Lung (tissue), 12 donors: ENCODE data around the gene ITPA. TPM values are rescaled to one million over a fixed set of nuclear protein-coding genes. Genes with fewer than 3 reads are reported as not detected.

Source experiments
- ATAC-seq: fragments of 200-7000 bp; cut with Tn5 transposase; one replicate; pipeline ENCODE4 v1.9.1; 2020; ENCODE audit warnings: moderate number of reproducible peaks; ENCODE audit not compliant: insufficient read depth, low FRiP score
- DNase-seq, 3 donors: peaks; one replicate each; pipeline ENCODE4 v3.0.0-alpha.2; 2013 to 2017
- H3K27ac ChIP-seq, 2 donors: one replicate each; pipeline ENCODE4 v1.5.1; 2013; ENCODE audit warnings: mild to moderate bottlenecking in 2 of 2, moderate library complexity in 2 of 2, control low read depth in 1 of 2, inconsistent platforms in 1 of 2, low read depth in 1 of 2, low read length in 1 of 2
- H3K27me3 ChIP-seq, 3 donors: one replicate each; pipeline ENCODE4 v1.5.1; 2013; ENCODE audit warnings: low read length in 2 of 3; ENCODE audit not compliant: control insufficient read depth in 3 of 3, insufficient read depth in 3 of 3
- H3K36me3 ChIP-seq, 4 donors: one replicate each; pipeline ENCODE4 v1.5.1; 2013; ENCODE audit warnings: low read length in 4 of 4, mild to moderate bottlenecking in 1 of 4, moderate library complexity in 1 of 4; ENCODE audit not compliant: control insufficient read depth in 4 of 4, insufficient read depth in 4 of 4
- H3K4me1 ChIP-seq, 5 donors: one replicate each; pipeline ENCODE4 v1.5.1; 2013; ENCODE audit warnings: low read length in 5 of 5, mild to moderate bottlenecking in 2 of 5, moderate library complexity in 1 of 5; ENCODE audit not compliant: control insufficient read depth in 5 of 5, insufficient read depth in 5 of 5
- H3K4me3 ChIP-seq: one replicate; pipeline ENCODE4 v1.5.1; 2013; ENCODE audit warnings: mild to moderate bottlenecking, control low read depth, moderate library complexity
- H3K9ac ChIP-seq, 2 donors: one replicate each; pipeline ENCODE4 v1.5.1; 2013; ENCODE audit warnings: low read length in 2 of 2, control low read depth in 1 of 2; ENCODE audit not compliant: insufficient read depth in 1 of 2
- H3K9me3 ChIP-seq, 4 donors: one replicate each; pipeline ENCODE4 v1.5.1; 2013; ENCODE audit warnings: low read length in 3 of 4, mild to moderate bottlenecking in 1 of 4, moderate library complexity in 1 of 4; ENCODE audit not compliant: control insufficient read depth in 4 of 4, insufficient read depth in 3 of 4
- CTCF ChIP-seq: IDR thresholded peaks from 2 replicates; pipeline ENCODE4 v1.5.1; 2012; ENCODE audit warnings: mild to moderate bottlenecking; ENCODE audit errors: control extremely low read depth, extremely low read depth
- WGBS, 2 donors: extraction: QIAGEN DNeasy Blood & Tissue Kit; methylation state at CpG; one replicate each; pipeline ENCODE4 v1.1.7; 2013; 5-methylcytosine and 5-hydroxymethylcytosine counted together
- polyA plus RNA-seq, 2 donors: library from polyadenylated mRNA; stranded (reverse); fragments of 200-250 nt; gene quantifications; one replicate each; pipeline ENCODE4 v1.2.1, GENCODE V29; 2013
- total RNA-seq, 2 donors: library from RNA; depleted of rRNA in 1 of 2; stranded (reverse); fragments of >200 nt in 1 of 2; gene quantifications; one replicate each; pipeline ENCODE4 v1.2.1, GENCODE V29; 2014 to 2021
- donor health status: control.
- donor health status: control.
- donor health status: Bipolar disorder and iron deficiency.
- donor health status: healthy.
- donor health status: DM: yes; HTN: yes; CAD: no.

Gene ITPA
- total and polyA plus RNA-seq, 4 donors: 32.7 to 95.8 (median 66.1) TPM

GRCh38 chr20:3226093-3226492 is 16.8 kb downstream of the ITPA start:
- Histone ChIP-seq H3K4me3 (no peak overlapping the region), H3K4me1 (peaks cover 0 to 3% (median 0%) of the 10 kb centered on the region in 5 donors), H3K9me3 (no peaks in the 10 kb centered on the region), H3K27ac (no peak overlapping the region), H3K9ac (no peak overlapping the region), H3K36me3 (peaks cover 0 to 37% (median 8%) of the 10 kb centered on the region in 4 donors), H3K27me3 (no peaks in the 10 kb centered on the region)
- WGBS, 2 donors: 93 to 94% methylated on average over 10 of the region's 10 CpGs
- DNase-seq: no peak
- ATAC-seq: no peak
- TF ChIP-seq CTCF: no peak

GRCh38 chr20:3226864-3227263 is 17.6 kb downstream of the ITPA start:
- Histone ChIP-seq H3K4me3 (no peak overlapping the region), H3K9me3 (no peaks in the 10 kb centered on the region), H3K27ac (no peak overlapping the region), H3K9ac (no peak overlapping the region), H3K27me3 (no peaks in the 10 kb centered on the region), H3K36me3 (peaks cover 0 to 30% (median 6%) of the 10 kb centered on the region in 4 donors), H3K4me1 (peaks cover 0 to 3% (median 0%) of the 10 kb centered on the region in 5 donors)
- DNase-seq: no peak
- no peak for ATAC-seq
- WGBS, 2 donors: 94 to 97% methylated on average over 14 of the region's 14 CpGs
- no peak for TF ChIP-seq CTCF

GRCh38 chr20:3227506-3227905 is 18.2 kb downstream of the ITPA start:
- no peak for ATAC-seq

More at GRCh38 chr20:3227506-3227905, 18.2 kb downstream of the ITPA start:
- H3K4me1 ChIP-seq: peaks cover 0 to 3% (median 0%) of the 10 kb centered on the region in 5 donors
- no peak overlapping the region for H3K9ac ChIP-seq
- H3K4me3 ChIP-seq: no peak overlapping the region
- H3K27me3 ChIP-seq: no peaks in the 10 kb centered on the region
- peaks cover 0 to 27% (median 4%) of the 10 kb centered on the region in 4 donors for H3K36me3 ChIP-seq
- 83 to 87% methylated on average over 7 of the region's 7 CpGs for WGBS, 2 donors
- no peak overlapping the region for H3K27ac ChIP-seq
- H3K9me3 ChIP-seq: no peaks in the 10 kb centered on the region
- no peak for DNase-seq
- no peak for TF ChIP-seq CTCF
